ENCODE measurements around the gene TSC22D1.

- no peak for TF ChIP-seq EZH2phosphoT487 (IDR thresholded peaks at IDR 0.05; ENCODE audit: borderline replicate concordance, low read length)
- TF ChIP-seq, protein P1, sequence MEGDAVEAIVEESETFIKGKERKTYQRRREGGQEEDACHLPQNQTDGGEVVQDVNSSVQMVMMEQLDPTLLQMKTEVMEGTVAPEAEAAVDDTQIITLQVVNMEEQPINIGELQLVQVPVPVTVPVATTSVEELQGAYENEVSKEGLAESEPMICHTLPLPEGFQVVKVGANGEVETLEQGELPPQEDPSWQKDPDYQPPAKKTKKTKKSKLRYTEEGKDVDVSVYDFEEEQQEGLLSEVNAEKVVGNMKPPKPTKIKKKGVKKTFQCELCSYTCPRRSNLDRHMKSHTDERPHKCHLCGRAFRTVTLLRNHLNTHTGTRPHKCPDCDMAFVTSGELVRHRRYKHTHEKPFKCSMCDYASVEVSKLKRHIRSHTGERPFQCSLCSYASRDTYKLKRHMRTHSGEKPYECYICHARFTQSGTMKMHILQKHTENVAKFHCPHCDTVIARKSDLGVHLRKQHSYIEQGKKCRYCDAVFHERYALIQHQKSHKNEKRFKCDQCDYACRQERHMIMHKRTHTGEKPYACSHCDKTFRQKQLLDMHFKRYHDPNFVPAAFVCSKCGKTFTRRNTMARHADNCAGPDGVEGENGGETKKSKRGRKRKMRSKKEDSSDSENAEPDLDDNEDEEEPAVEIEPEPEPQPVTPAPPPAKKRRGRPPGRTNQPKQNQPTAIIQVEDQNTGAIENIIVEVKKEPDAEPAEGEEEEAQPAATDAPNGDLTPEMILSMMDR (conservative IDR thresholded peaks at IDR 0.05; ENCODE audit: low read depth, low read length), result peak; percentile 47
These were observed 2.2 kb downstream of the TSC22D1 start for GRCh38 chr13:44573790-44574465.
